Keratinocyte (primary cell): ENCODE data around the gene KRCC1. TPM values are rescaled to one million over a fixed set of nuclear protein-coding genes. Genes with fewer than 3 reads are reported as not detected.

ENCODE experiments used
- DNase-seq: peaks from one replicate; pipeline ENCODE4 v3.0.0-alpha.2; 2011; ENCODE audit warnings: low read depth, missing footprints, low spot score
- FAIRE-seq: peaks from 2 replicates; lab custom pipeline; 2011; peaks lifted over from hg19 to GRCh38; lab: Jason Lieb, UNC
- H2AFZ ChIP-seq: 2 replicates; pipeline ENCODE4 v1.6.0; 2012; ENCODE audit warnings: low read length, control low read depth, inconsistent platforms; ENCODE audit not compliant: control insufficient read depth
- H3K27ac ChIP-seq: 2 replicates; pipeline ENCODE4 v1.5.1; 2011; ENCODE audit warnings: low read length; ENCODE audit not compliant: control insufficient read depth, insufficient read depth
- H3K27me3 ChIP-seq: 3 replicates; pipeline ENCODE4 v1.6.0; 2011; ENCODE audit warnings: low read length; ENCODE audit not compliant: control insufficient read depth, insufficient read depth; ENCODE audit errors: extremely low read depth
- H3K36me3 ChIP-seq, 2 experiments: 2 replicates in 1 of 2; 3 replicates in 1 of 2; pipeline ENCODE4 v1.5.1; 2011; ENCODE audit warnings: low read length in 2 of 2, mild to moderate bottlenecking in 1 of 2; ENCODE audit not compliant: control insufficient read depth in 2 of 2, insufficient read depth in 2 of 2; ENCODE audit errors: extremely low read depth in 1 of 2
- H3K4me1 ChIP-seq: 3 replicates; pipeline ENCODE4 v1.5.1; 2011; ENCODE audit warnings: low read length; ENCODE audit not compliant: control insufficient read depth, insufficient read depth; ENCODE audit errors: extremely low read depth
- H3K4me2 ChIP-seq: 3 replicates; pipeline ENCODE4 v1.6.0; 2011; ENCODE audit warnings: low read depth, low read length; ENCODE audit not compliant: control insufficient read depth, insufficient read depth; ENCODE audit errors: extremely low read depth
- H3K4me3 ChIP-seq, 3 experiments: fragments of 200-600 bp in 1 of 3; sonication (generic) in 1 of 3; 2 replicates in 2 of 3; 3 replicates in 1 of 3; pipeline ENCODE4 v1.5.1; 2011 to 2016; ENCODE audit warnings: low read length in 3 of 3, mild to moderate bottlenecking in 3 of 3, control low read depth in 2 of 3, inconsistent platforms in 1 of 3, low read depth in 1 of 3, mixed read lengths in 1 of 3, mixed run types in 1 of 3, moderate library complexity in 1 of 3; ENCODE audit not compliant: control insufficient read depth in 2 of 3, insufficient read depth in 2 of 3; ENCODE audit errors: extremely low read depth in 1 of 3
- H3K79me2 ChIP-seq: 2 replicates; pipeline ENCODE4 v1.6.0; 2012; ENCODE audit warnings: low read length; ENCODE audit not compliant: control insufficient read depth, insufficient read depth
- H3K9ac ChIP-seq: 3 replicates; pipeline ENCODE4 v1.6.0; 2011; ENCODE audit warnings: low read length; ENCODE audit not compliant: control insufficient read depth, insufficient read depth; ENCODE audit errors: extremely low read depth
- H3K9me1 ChIP-seq: 3 replicates; pipeline ENCODE4 v1.6.0; 2011; ENCODE audit warnings: low read length; ENCODE audit not compliant: control insufficient read depth, insufficient read depth; ENCODE audit errors: extremely low read depth
- H3K9me3 ChIP-seq: 2 replicates; pipeline ENCODE4 v1.5.1; 2012; ENCODE audit warnings: low read depth, low read length; ENCODE audit not compliant: control insufficient read depth
- H4K20me1 ChIP-seq: 3 replicates; pipeline ENCODE4 v1.6.0; 2011; ENCODE audit warnings: low read length; ENCODE audit not compliant: control insufficient read depth, insufficient read depth; ENCODE audit errors: extremely low read depth
- CTCF ChIP-seq, 3 experiments: IDR thresholded peaks in 1 of 3; conservative IDR thresholded peaks in 1 of 3; optimal IDR thresholded peaks in 1 of 3; 2 replicates in 2 of 3; 3 replicates in 1 of 3; pipeline versions ENCODE3 to v1.5.1; 2011; ENCODE audit warnings: low read length in 3 of 3, mild to moderate bottlenecking in 3 of 3, moderate library complexity in 2 of 3, control low read depth in 1 of 3, inconsistent platforms in 1 of 3; ENCODE audit not compliant: insufficient read depth in 2 of 3; ENCODE audit errors: extremely low read depth in 1 of 3
- EZH2 ChIP-seq: IDR thresholded peaks from one replicate; pipeline ENCODE4 v1.6.1; 2012; ENCODE audit warnings: inconsistent platforms, mild to moderate bottlenecking, low read length, moderate library complexity
- dilution Hi-C: fragments of 300-500 bp; cut with MboI; formaldehyde crosslinking; loops from one replicate; pipeline ENCODE4 v1.7.0; 2020; ENCODE audit warnings: low sequenced_read_pairs; ENCODE audit not compliant: extremely low pct_ligation_motif_present
- polyA plus RNA-seq, 5 experiments: library from polyadenylated mRNA; depleted of rRNA in 3 of 5; stranded (reverse) in 3 of 5; stranded (forward) in 1 of 5; unstranded in 1 of 5; fragments of >200 nt; gene quantifications; 1 replicate in 1 of 5; 2 replicates in 3 of 5; 3 replicates in 1 of 5; pipeline versions ENCODE4 v1.2.1 to v1.2.3, GENCODE V29; 2011 to 2012; ENCODE audit warnings: missing spikeins in 2 of 5, low read depth in 1 of 5, low replicate concordance in 1 of 5

Gene KRCC1
- polyA plus RNA-seq, 1 donor (not counting 4 experiments of a cell fraction or from before 2014, with no cell fraction given): 21.1 TPM

- TF ChIP-seq EZH2 (no peak), CTCF (optimal IDR thresholded peaks at IDR 0.05 in 1 of 3, IDR thresholded peaks at IDR 0.05 in 1 of 3, conservative IDR thresholded peaks at IDR 0.05 in 1 of 3; ENCODE audit: extremely low read depth in 1 of 3, insufficient read depth in 2 of 3, low read length in 3 of 3) (no peak)
- no peak overlapping the region for H3K9ac ChIP-seq
- no peaks in the 10 kb centered on the region for H3K36me3 ChIP-seq
- DNase-seq (no peak), FAIRE-seq (no peak)
- H3K27me3 ChIP-seq: no peaks in the 10 kb centered on the region
- dilution Hi-C loops: no loop called here
- H3K4me2 ChIP-seq: peak overlapping the region; percentile 48
- H3K9me1 ChIP-seq: peaks cover 2% of the 10 kb centered on the region
- H4K20me1 ChIP-seq: no peaks in the 10 kb centered on the region
- H3K9me3 ChIP-seq: no peaks in the 10 kb centered on the region
- H3K4me1 ChIP-seq: peaks cover 35% of the 10 kb centered on the region
- peak overlapping the region in 1 of 3 experiments; percentile 10 for H3K4me3 ChIP-seq
- H3K79me2 ChIP-seq: no peaks in the 10 kb centered on the region
- no peak overlapping the region for H3K27ac ChIP-seq
- no peak overlapping the region for H2AFZ ChIP-seq
These were observed 13.1 kb downstream of the KRCC1 start for GRCh38 chr2:88042476-88042875.

GRCh38 chr2:88038263-88039105 is 17.1 kb downstream of the KRCC1 start:
- H3K4me3 ChIP-seq: no peak overlapping the region
- peaks cover 2 to 7% of the 10 kb centered on the region in 2 experiments for H3K36me3 ChIP-seq
- H3K27me3 ChIP-seq: no peaks in the 10 kb centered on the region
- no peaks in the 10 kb centered on the region for H3K9me3 ChIP-seq
- H3K79me2 ChIP-seq: no peaks in the 10 kb centered on the region
- FAIRE-seq (peak; percentile 44), DNase-seq (peak; percentile 52)
- no peak overlapping the region for H3K4me2 ChIP-seq
- dilution Hi-C loops: no loop called here
- TF ChIP-seq EZH2: no peak
- TF ChIP-seq CTCF (optimal IDR thresholded peaks at IDR 0.05 in 1 of 3, IDR thresholded peaks at IDR 0.05 in 1 of 3, conservative IDR thresholded peaks at IDR 0.05 in 1 of 3; ENCODE audit: extremely low read depth in 1 of 3, insufficient read depth in 2 of 3, low read length in 3 of 3): no peak
- H3K9me1 ChIP-seq: no peaks in the 10 kb centered on the region
- H4K20me1 ChIP-seq: no peaks in the 10 kb centered on the region
- peak overlapping the region; percentile 44 for H3K27ac ChIP-seq
- H3K4me1 ChIP-seq: peaks cover 28% of the 10 kb centered on the region
- H2AFZ ChIP-seq: no peak overlapping the region
- no peak overlapping the region for H3K9ac ChIP-seq
